Measurements from ENCODE around the gene COPS6. TPM values are rescaled to one million over a fixed set of nuclear protein-coding genes. Genes with fewer than 3 reads are reported as not detected.
A peak's percentile ranks its signal among the peaks of the same experiment; 100 is the strongest.

COPS6 gene
- total and polyA plus RNA-seq, 2 of the 4 experiments (the other 2 are of a cell fraction), result 185 to 325 TPM

DNA sequence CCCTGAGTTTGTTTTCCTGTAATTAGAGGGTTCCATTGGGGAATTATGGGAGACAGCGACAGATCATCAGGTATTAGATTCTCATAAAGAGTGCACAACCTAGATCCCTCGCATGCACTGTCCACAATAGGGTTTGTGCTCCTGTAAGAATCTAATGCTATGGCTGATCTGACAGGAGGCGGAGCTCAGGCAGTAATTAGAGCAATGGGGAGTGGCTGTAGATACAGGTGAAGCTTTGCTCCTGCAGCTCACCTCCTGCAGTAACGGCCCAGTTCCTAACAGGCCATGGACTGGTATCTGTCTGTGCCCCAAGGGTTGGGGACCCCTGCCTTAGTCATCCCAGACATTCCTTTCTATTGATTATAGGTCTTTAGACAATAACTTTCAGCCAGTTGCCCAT is 40.1 kb upstream of the COPS6 start:
- H3K27me3 ChIP-seq (ENCODE audit: control insufficient read depth, insufficient read depth, low read length), result no peaks in the 10 kb centered on the region

More for the DNA sequence above, 40.1 kb upstream of the COPS6 start:
- Histone ChIP-seq H2AFZ (replicated peaks; ENCODE audit: low read length, poor library complexity) (no peak overlapping the region), H2BK5ac (ENCODE audit: low read depth, low read length, poor library complexity, severe bottlenecking) (no peak overlapping the region), H3K4ac (ENCODE audit: low read depth, low read length) (no peak overlapping the region; the same call in 1 of the 2 replicates), H3K79me1 (ENCODE audit: low read depth in 1 of 2, low read length in 2 of 2) (peaks cover 12 to 29% of the 10 kb centered on the region in 2 experiments), H3K9me1 (ENCODE audit: insufficient read depth, low read length) (no peaks in the 10 kb centered on the region), H2BK15ac (ENCODE audit: low read depth, low read length) (no peak overlapping the region), H2AK5ac (ENCODE audit: low read depth, low read length) (peak overlapping the region; percentile 40; the same call in 1 of the 2 replicates), H3K23ac (ENCODE audit: low read depth, low read length) (no peak overlapping the region), H4K91ac (ENCODE audit: insufficient read depth, low read depth, low read length) (no peak overlapping the region), H2BK120ac (ENCODE audit: low read depth, low read length) (no peak overlapping the region), H3K4me1 (ENCODE audit: control insufficient read depth, insufficient read depth, low read length) (peaks cover 4% of the 10 kb centered on the region; the same call in 1 of the 2 replicates), H3K14ac (replicated peaks; ENCODE audit: low read depth, low read length) (no peak overlapping the region), H3K4me3 (ENCODE audit: insufficient read depth, low read depth, low read length) (no peak overlapping the region), H3K56ac (ENCODE audit: extremely low read depth, insufficient read depth, low read length) (no peak overlapping the region), H4K20me1 (ENCODE audit: insufficient read depth, low read length) (peaks cover 3% of the 10 kb centered on the region; the same call in 1 of the 2 replicates), H3K36me3 (ENCODE audit: control insufficient read depth, insufficient read depth, low read length) (peaks cover 4% of the 10 kb centered on the region; the same call in 1 of the 2 replicates), H3K18ac (ENCODE audit: low read depth, low read length) (no peak overlapping the region), H3K9me3 (ENCODE audit: control insufficient read depth, insufficient read depth, low read length) (no peaks in the 10 kb centered on the region), H3K27ac (ENCODE audit: insufficient read depth, low read length) (no peak overlapping the region), H2BK20ac (ENCODE audit: low read depth, low read length) (no peak overlapping the region), H3K9ac (ENCODE audit: low read depth, low read length) (no peak overlapping the region), H4K5ac (ENCODE audit: low read depth, low read length) (0 out of 2 replicates have a peak overlapping the region, but pooled peaks have one; percentile 0), H4K8ac (ENCODE audit: low read depth in 2 of 2, low read length in 2 of 2) (peak overlapping the region; percentile 97 to 99; a peak in 3 of 4 replicates), H3K4me2 (ENCODE audit: low read depth, low read length) (no peak overlapping the region), H2AK9ac (replicated peaks; ENCODE audit: low read depth, low read length, poor library complexity) (no peak overlapping the region)
- in situ Hi-C loops (cut with MboI; ENCODE audit: low sequenced_read_pairs) (no loop called here), intact Hi-C loops (cut with micrococcal nuclease) (loop anchor here (1.0 to 2.0 kb wide), 2 partner anchors 14 to 52 kb away; no protein-coding TSS in a partner anchor), dilution Hi-C loops (cut with HindIII; ENCODE audit: low sequenced_read_pairs, unreplicated experiment) (no loop called here)
- BruUV-seq (replicated peaks), result no TSS peak
- 100% methylated on average over 1 of the region's 4 CpGs; no CpG with 5 or more reads in 1 of the 2 experiments for WGBS, 2 experiments (ENCODE audit: extremely low coverage in 2 of 2, insufficient read length in 1 of 2)
- POLR2A ChIA-PET (ENCODE audit: unreplicated experiment), result no interaction called here
- DNase-seq (no peak), ATAC-seq (ENCODE audit: low read depth) (no peak)
- CTCF ChIA-PET, result interaction anchor here (0.7 kb wide), 1 partner anchor 541 kb away, joined by 3 read pairs; no protein-coding TSS in a partner anchor
- no peak for TF ChIP-seq RFX5 (IDR thresholded peaks at IDR 0.05; ENCODE audit: low read depth, low read length)
- no peak for TF ChIP-seq POLR2A (IDR thresholded peaks at IDR 0.05; ENCODE audit: low read depth, low read length)
- TF ChIP-seq, protein P1, sequence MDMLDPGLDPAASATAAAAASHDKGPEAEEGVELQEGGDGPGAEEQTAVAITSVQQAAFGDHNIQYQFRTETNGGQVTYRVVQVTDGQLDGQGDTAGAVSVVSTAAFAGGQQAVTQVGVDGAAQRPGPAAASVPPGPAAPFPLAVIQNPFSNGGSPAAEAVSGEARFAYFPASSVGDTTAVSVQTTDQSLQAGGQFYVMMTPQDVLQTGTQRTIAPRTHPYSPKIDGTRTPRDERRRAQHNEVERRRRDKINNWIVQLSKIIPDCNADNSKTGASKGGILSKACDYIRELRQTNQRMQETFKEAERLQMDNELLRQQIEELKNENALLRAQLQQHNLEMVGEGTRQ (IDR thresholded peaks at IDR 0.05; ENCODE audit: low read depth, low read length), result no peak
- TF ChIP-seq, protein P2, sequence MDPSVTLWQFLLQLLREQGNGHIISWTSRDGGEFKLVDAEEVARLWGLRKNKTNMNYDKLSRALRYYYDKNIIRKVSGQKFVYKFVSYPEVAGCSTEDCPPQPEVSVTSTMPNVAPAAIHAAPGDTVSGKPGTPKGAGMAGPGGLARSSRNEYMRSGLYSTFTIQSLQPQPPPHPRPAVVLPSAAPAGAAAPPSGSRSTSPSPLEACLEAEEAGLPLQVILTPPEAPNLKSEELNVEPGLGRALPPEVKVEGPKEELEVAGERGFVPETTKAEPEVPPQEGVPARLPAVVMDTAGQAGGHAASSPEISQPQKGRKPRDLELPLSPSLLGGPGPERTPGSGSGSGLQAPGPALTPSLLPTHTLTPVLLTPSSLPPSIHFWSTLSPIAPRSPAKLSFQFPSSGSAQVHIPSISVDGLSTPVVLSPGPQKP (IDR thresholded peaks at IDR 0.05; ENCODE audit: borderline replicate concordance, low read depth, low read length), result no peak
- no peak for TF ChIP-seq MXI1 (IDR thresholded peaks at IDR 0.05; ENCODE audit: borderline replicate concordance, low read depth, low read length)
- no peak for TF ChIP-seq MAFK (IDR thresholded peaks at IDR 0.05; ENCODE audit: low read depth, low read length)
- no peak for TF ChIP-seq CEBPB (IDR thresholded peaks at IDR 0.05; ENCODE audit: low read depth, low read length)
- no peak for TF ChIP-seq FOS (IDR thresholded peaks at IDR 0.05; ENCODE audit: low read depth, low read length)
- TF ChIP-seq SMC3 (IDR thresholded peaks at IDR 0.05; ENCODE audit: low read depth, low read length), result no peak
- TF ChIP-seq NFE2L2 (IDR thresholded peaks at IDR 0.05; ENCODE audit: low read depth, low read length), result no peak
- no peak for TF ChIP-seq CHD1 (IDR thresholded peaks at IDR 0.05; ENCODE audit: low read depth, low read length)
- no peak for TF ChIP-seq MAZ (IDR thresholded peaks at IDR 0.05; ENCODE audit: borderline replicate concordance, low read depth, low read length)
- TF ChIP-seq RCOR1 (IDR thresholded peaks at IDR 0.05; ENCODE audit: insufficient replicate concordance, low read length), result no peak
- TF ChIP-seq RAD21 (IDR thresholded peaks at IDR 0.05; ENCODE audit: low read length), result no peak
- TF ChIP-seq, protein P3, sequence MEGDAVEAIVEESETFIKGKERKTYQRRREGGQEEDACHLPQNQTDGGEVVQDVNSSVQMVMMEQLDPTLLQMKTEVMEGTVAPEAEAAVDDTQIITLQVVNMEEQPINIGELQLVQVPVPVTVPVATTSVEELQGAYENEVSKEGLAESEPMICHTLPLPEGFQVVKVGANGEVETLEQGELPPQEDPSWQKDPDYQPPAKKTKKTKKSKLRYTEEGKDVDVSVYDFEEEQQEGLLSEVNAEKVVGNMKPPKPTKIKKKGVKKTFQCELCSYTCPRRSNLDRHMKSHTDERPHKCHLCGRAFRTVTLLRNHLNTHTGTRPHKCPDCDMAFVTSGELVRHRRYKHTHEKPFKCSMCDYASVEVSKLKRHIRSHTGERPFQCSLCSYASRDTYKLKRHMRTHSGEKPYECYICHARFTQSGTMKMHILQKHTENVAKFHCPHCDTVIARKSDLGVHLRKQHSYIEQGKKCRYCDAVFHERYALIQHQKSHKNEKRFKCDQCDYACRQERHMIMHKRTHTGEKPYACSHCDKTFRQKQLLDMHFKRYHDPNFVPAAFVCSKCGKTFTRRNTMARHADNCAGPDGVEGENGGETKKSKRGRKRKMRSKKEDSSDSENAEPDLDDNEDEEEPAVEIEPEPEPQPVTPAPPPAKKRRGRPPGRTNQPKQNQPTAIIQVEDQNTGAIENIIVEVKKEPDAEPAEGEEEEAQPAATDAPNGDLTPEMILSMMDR (conservative IDR thresholded peaks at IDR 0.05; ENCODE audit: low read depth, low read length), result no peak
- no peak for TF ChIP-seq BHLHE40 (IDR thresholded peaks at IDR 0.05; ENCODE audit: low read depth, low read length)
